GM06990 (cell line): ENCODE measurements around the gene SP9.
A peak's percentile ranks its signal among the peaks of the same experiment; 100 is the strongest.

Experiments
- DNase-seq: peaks from one replicate; pipeline ENCODE4 v3.0.0-alpha.2; 2011; ENCODE audit not compliant: insufficient read length; ENCODE audit errors: extremely low read depth
- H3K27me3 ChIP-seq: replicated peaks from 2 replicates; pipeline ENCODE4 v1.6.0; 2011; ENCODE audit warnings: low read length; ENCODE audit not compliant: control insufficient read depth, insufficient read depth
- H3K36me3 ChIP-seq: 2 replicates; pipeline ENCODE4 v1.5.1; 2011; ENCODE audit warnings: low read length; ENCODE audit not compliant: control insufficient read depth, insufficient read depth
- H3K4me3 ChIP-seq: replicated peaks from 2 replicates; pipeline ENCODE4 v1.5.1; 2011; ENCODE audit warnings: low read depth, mild to moderate bottlenecking, control low read depth, low read length
- CTCF ChIP-seq: IDR thresholded peaks from 2 replicates; pipeline ENCODE4 v1.5.1; 2011; ENCODE audit warnings: low read length, control low read depth, mild to moderate bottlenecking, inconsistent platforms; ENCODE audit not compliant: insufficient read depth, poor library complexity, severe bottlenecking

The SP9 gene

GRCh38 chr2:174364628-174365027, 29.9 kb downstream of the SP9 start:
- no peak for DNase-seq
- no peak for TF ChIP-seq CTCF
- Histone ChIP-seq H3K27me3 (no peaks in the 10 kb centered on the region), H3K36me3 (no peaks in the 10 kb centered on the region; the same call in none of the 2 replicates), H3K4me3 (no peak overlapping the region)

GRCh38 chr2:174365571-174365970, 30.8 kb downstream of the SP9 start:
- no peak for TF ChIP-seq CTCF
- no peak for DNase-seq
- Histone ChIP-seq H3K27me3 (no peaks in the 10 kb centered on the region), H3K4me3 (no peak overlapping the region), H3K36me3 (no peaks in the 10 kb centered on the region; the same call in none of the 2 replicates)

- TF ChIP-seq CTCF: no peak
- no peak overlapping the region for H3K4me3 ChIP-seq
- DNase-seq: no peak
- H3K27me3 ChIP-seq: no peaks in the 10 kb centered on the region
- H3K36me3 ChIP-seq: no peaks in the 10 kb centered on the region; the same call in none of the 2 replicates
Observed at GRCh38 chr2:174368691-174369090, 33.9 kb downstream of the SP9 start.

GRCh38 chr2:174376967-174377366, 42.2 kb downstream of the SP9 start:
- no peak for DNase-seq
- no peak for TF ChIP-seq CTCF
- peaks cover 4% of the 10 kb centered on the region for H3K36me3 ChIP-seq

GRCh38 chr2:174383796-174384195, 49.0 kb downstream of the SP9 start:
- no peak for TF ChIP-seq CTCF
- DNase-seq: peak; percentile 8
- Histone ChIP-seq H3K4me3 (no peak overlapping the region), H3K36me3 (peaks cover 4% of the 10 kb centered on the region), H3K27me3 (no peaks in the 10 kb centered on the region)

More at GRCh38 chr2:174376967-174377366, 42.2 kb downstream of the SP9 start:
- no peak overlapping the region for H3K4me3 ChIP-seq
- H3K27me3 ChIP-seq: no peaks in the 10 kb centered on the region

- no peak for DNase-seq
- Histone ChIP-seq H3K36me3 (peaks cover 3% of the 10 kb centered on the region), H3K4me3 (no peak overlapping the region), H3K27me3 (no peaks in the 10 kb centered on the region)
- no peak for TF ChIP-seq CTCF
Observed at GRCh38 chr2:174385201-174385600, 50.4 kb downstream of the SP9 start.
